Amniotic stem cell (primary cell): ENCODE measurements around the gene ATP6AP2.
"Not testable (repeated sequence)": the region's sequence is repeated elsewhere in the genome, so short reads cannot be mapped to it uniquely, and the experiment has no call there.

Source experiments
- DNase-seq: peaks from one replicate; lab custom pipeline; 2025; lab: John Stamatoyannopoulos, UW

ATP6AP2 gene

GRCh38 chrX:40580537-40581335, at the start of gene ATP6AP2:
Gene ATP6AP2, plus strand, starts transcription at chrX:40580970. Its CDS starts 96 bp downstream, at chrX:40581066.
- peak; percentile 77 for DNase-seq

- DNase-seq = no peak
Observed at GRCh38 chrX:40531056-40531826, 49.5 kb upstream of the ATP6AP2 start.

GRCh38 chrX:40537310-40537709, 43.5 kb upstream of the ATP6AP2 start:
- DNase-seq = no peak

GRCh38 chrX:40538406-40538805, 42.4 kb upstream of the ATP6AP2 start:
- no peak for DNase-seq

- DNase-seq = no peak
Observed at GRCh38 chrX:40539214-40540142, 41.3 kb upstream of the ATP6AP2 start.

- no peak for DNase-seq
Observed at GRCh38 chrX:40542208-40542607, 38.6 kb upstream of the ATP6AP2 start.

GRCh38 chrX:40542972-40543371, 37.8 kb upstream of the ATP6AP2 start:
- DNase-seq = no peak

- DNase-seq = peak; percentile 31
Observed at GRCh38 chrX:40543661-40544328, 37.0 kb upstream of the ATP6AP2 start.

- DNase-seq = no peak
Observed at GRCh38 chrX:40544343-40545266, 36.2 kb upstream of the ATP6AP2 start.

- DNase-seq = no peak
Observed at GRCh38 chrX:40546870-40547269, 33.9 kb upstream of the ATP6AP2 start.

- no peak for DNase-seq
Observed at GRCh38 chrX:40550066-40550465, 30.7 kb upstream of the ATP6AP2 start.

GRCh38 chrX:40552768-40553167, 28.0 kb upstream of the ATP6AP2 start:
- DNase-seq = no peak

- DNase-seq = no peak
Observed at GRCh38 chrX:40558590-40558989, 22.2 kb upstream of the ATP6AP2 start.

GRCh38 chrX:40563784-40564183, 17.0 kb upstream of the ATP6AP2 start:
- DNase-seq = no peak

GRCh38 chrX:40564447-40564846, 16.3 kb upstream of the ATP6AP2 start:
- DNase-seq = no peak

- DNase-seq = no peak
Observed at GRCh38 chrX:40570346-40571093, 10.2 kb upstream of the ATP6AP2 start.

- DNase-seq = not testable (repeated sequence)
Observed at GRCh38 chrX:40571164-40571563, 9.6 kb upstream of the ATP6AP2 start.

GRCh38 chrX:40571600-40571999, 9.2 kb upstream of the ATP6AP2 start:
- no peak for DNase-seq

GRCh38 chrX:40573763-40574162, 7.0 kb upstream of the ATP6AP2 start:
- no peak for DNase-seq

- not testable (repeated sequence) for DNase-seq
Observed at GRCh38 chrX:40575411-40575810, 5.4 kb upstream of the ATP6AP2 start.
